Measurements from ENCODE around the gene SMARCD3.
A peak's percentile ranks its signal among the peaks of the same experiment; 100 is the strongest.

Gene SMARCD3

GRCh38 chr7:151237244-151238189, 11.0 kb downstream of the SMARCD3 start:
- peaks cover 20% of the 10 kb centered on the region for H3K36me3 ChIP-seq (ENCODE audit: control insufficient read depth, insufficient read depth, low read length)
- no peaks in the 10 kb centered on the region for H3K9me3 ChIP-seq (ENCODE audit: control insufficient read depth, low read length)
- H3K4me1 ChIP-seq (ENCODE audit: control insufficient read depth, insufficient read depth, low read length), result peaks cover 12% of the 10 kb centered on the region
- H3K27me3 ChIP-seq (ENCODE audit: control insufficient read depth, insufficient read depth, low read length, poor library complexity, severe bottlenecking), result no peaks in the 10 kb centered on the region
- H3K4me3 ChIP-seq (ENCODE audit: insufficient read depth, low read depth, low read length), result no peak overlapping the region
- 94 to 95% methylated on average over 44 of the region's 44 CpGs for WGBS, 2 experiments
- no peak overlapping the region for H3K27ac ChIP-seq (ENCODE audit: insufficient read depth, low read depth, low read length, poor library complexity, severe bottlenecking)

- peaks cover 10% of the 10 kb centered on the region for H3K4me1 ChIP-seq (ENCODE audit: control insufficient read depth, insufficient read depth, low read length)
- H3K9me3 ChIP-seq (ENCODE audit: control insufficient read depth, low read length), result no peaks in the 10 kb centered on the region
- H3K27me3 ChIP-seq (ENCODE audit: control insufficient read depth, insufficient read depth, low read length, poor library complexity, severe bottlenecking), result no peaks in the 10 kb centered on the region
- H3K27ac ChIP-seq (ENCODE audit: insufficient read depth, low read depth, low read length, poor library complexity, severe bottlenecking), result no peak overlapping the region
- 95% methylated on average over 13 of the region's 13 CpGs for WGBS, 2 experiments
- H3K4me3 ChIP-seq (ENCODE audit: insufficient read depth, low read depth, low read length), result no peak overlapping the region
- H3K36me3 ChIP-seq (ENCODE audit: control insufficient read depth, insufficient read depth, low read length), result peaks cover 20% of the 10 kb centered on the region
These were observed 12.1 kb downstream of the SMARCD3 start for GRCh38 chr7:151236406-151236805.

- Histone ChIP-seq H3K4me1 (ENCODE audit: control insufficient read depth, insufficient read depth, low read length) (peaks cover 10% of the 10 kb centered on the region), H3K27me3 (ENCODE audit: control insufficient read depth, insufficient read depth, low read length, poor library complexity, severe bottlenecking) (no peaks in the 10 kb centered on the region), H3K4me3 (ENCODE audit: insufficient read depth, low read depth, low read length) (no peak overlapping the region), H3K36me3 (ENCODE audit: control insufficient read depth, insufficient read depth, low read length) (peaks cover 20% of the 10 kb centered on the region), H3K27ac (ENCODE audit: insufficient read depth, low read depth, low read length, poor library complexity, severe bottlenecking) (no peak overlapping the region), H3K9me3 (ENCODE audit: control insufficient read depth, low read length) (no peaks in the 10 kb centered on the region)
- WGBS, 2 experiments, result 94 to 95% methylated on average over 28 of the region's 28 CpGs
These were observed 13.3 kb downstream of the SMARCD3 start for GRCh38 chr7:151235091-151235787.

GRCh38 chr7:151233804-151234203, 14.7 kb downstream of the SMARCD3 start:
- H3K36me3 ChIP-seq (ENCODE audit: control insufficient read depth, insufficient read depth, low read length), result peaks cover 15% of the 10 kb centered on the region
- WGBS, 2 experiments, result 86 to 87% methylated on average over 9 of the region's 9 CpGs
- H3K27ac ChIP-seq (ENCODE audit: insufficient read depth, low read depth, low read length, poor library complexity, severe bottlenecking), result no peak overlapping the region
- H3K4me1 ChIP-seq (ENCODE audit: control insufficient read depth, insufficient read depth, low read length), result peaks cover 10% of the 10 kb centered on the region
- H3K9me3 ChIP-seq (ENCODE audit: control insufficient read depth, low read length), result no peaks in the 10 kb centered on the region
- peak overlapping the region; percentile 95 for H3K4me3 ChIP-seq (ENCODE audit: insufficient read depth, low read depth, low read length)
- no peaks in the 10 kb centered on the region for H3K27me3 ChIP-seq (ENCODE audit: control insufficient read depth, insufficient read depth, low read length, poor library complexity, severe bottlenecking)

GRCh38 chr7:151232917-151233701, 15.4 kb downstream of the SMARCD3 start:
- no peaks in the 10 kb centered on the region for H3K9me3 ChIP-seq (ENCODE audit: control insufficient read depth, low read length)
- H3K4me3 ChIP-seq (ENCODE audit: insufficient read depth, low read depth, low read length), result peak overlapping the region; percentile 95
- H3K27ac ChIP-seq (ENCODE audit: insufficient read depth, low read depth, low read length, poor library complexity, severe bottlenecking), result peak overlapping the region; percentile 77
- peaks cover 10% of the 10 kb centered on the region for H3K36me3 ChIP-seq (ENCODE audit: control insufficient read depth, insufficient read depth, low read length)
- H3K27me3 ChIP-seq (ENCODE audit: control insufficient read depth, insufficient read depth, low read length, poor library complexity, severe bottlenecking), result no peaks in the 10 kb centered on the region
- H3K4me1 ChIP-seq (ENCODE audit: control insufficient read depth, insufficient read depth, low read length), result peaks cover 10% of the 10 kb centered on the region
- WGBS, 2 experiments, result 14 to 18% methylated on average over 35 to 36 of the region's 36 CpGs

- WGBS, 2 experiments, result 1% methylated on average over 79 of the region's 79 CpGs
- peak within 1 kb of the TSS; percentile 77 for H3K27ac ChIP-seq (ENCODE audit: insufficient read depth, low read depth, low read length, poor library complexity, severe bottlenecking)
- peaks cover 2% of the 10 kb centered on the region for H3K36me3 ChIP-seq (ENCODE audit: control insufficient read depth, insufficient read depth, low read length)
- H3K9me3 ChIP-seq (ENCODE audit: control insufficient read depth, low read length), result no peaks in the 10 kb centered on the region
- H3K27me3 ChIP-seq (ENCODE audit: control insufficient read depth, insufficient read depth, low read length, poor library complexity, severe bottlenecking), result no peaks in the 10 kb centered on the region
- H3K4me1 ChIP-seq (ENCODE audit: control insufficient read depth, insufficient read depth, low read length), result peaks cover 10% of the 10 kb centered on the region
- peak within 1 kb of the TSS; percentile 95 for H3K4me3 ChIP-seq (ENCODE audit: insufficient read depth, low read depth, low read length)
These were observed 16.2 kb downstream of the SMARCD3 start, which contains the start of gene CHPF2 for GRCh38 chr7:151232091-151232916. Gene CHPF2 (plus strand): TSS chr7:151232483. CDS start chr7:151234012, 1,529 bp downstream.

- Histone ChIP-seq H3K36me3 (ENCODE audit: control insufficient read depth, insufficient read depth, low read length) (no peaks in the 10 kb centered on the region), H3K4me1 (ENCODE audit: control insufficient read depth, insufficient read depth, low read length) (peaks cover 12% of the 10 kb centered on the region), H3K4me3 (ENCODE audit: insufficient read depth, low read depth, low read length) (no peak overlapping the region), H3K27ac (ENCODE audit: insufficient read depth, low read depth, low read length, poor library complexity, severe bottlenecking) (no peak overlapping the region), H3K27me3 (ENCODE audit: control insufficient read depth, insufficient read depth, low read length, poor library complexity, severe bottlenecking) (no peaks in the 10 kb centered on the region), H3K9me3 (ENCODE audit: control insufficient read depth, low read length) (no peaks in the 10 kb centered on the region)
- WGBS, 2 experiments, result 80 to 88% methylated on average over 1 of the region's 1 CpG
These were observed 17.4 kb downstream of the SMARCD3 start for GRCh38 chr7:151231080-151231479.

GRCh38 chr7:151229249-151229648, 19.2 kb downstream of the SMARCD3 start:
- no peaks in the 10 kb centered on the region for H3K9me3 ChIP-seq (ENCODE audit: control insufficient read depth, low read length)
- H3K27me3 ChIP-seq (ENCODE audit: control insufficient read depth, insufficient read depth, low read length, poor library complexity, severe bottlenecking), result no peaks in the 10 kb centered on the region
- no peak overlapping the region for H3K27ac ChIP-seq (ENCODE audit: insufficient read depth, low read depth, low read length, poor library complexity, severe bottlenecking)
- H3K36me3 ChIP-seq (ENCODE audit: control insufficient read depth, insufficient read depth, low read length), result peaks cover 9% of the 10 kb centered on the region
- WGBS, 2 experiments, result 96% methylated on average over 9 of the region's 10 CpGs
- H3K4me1 ChIP-seq (ENCODE audit: control insufficient read depth, insufficient read depth, low read length), result peaks cover 19% of the 10 kb centered on the region
- H3K4me3 ChIP-seq (ENCODE audit: insufficient read depth, low read depth, low read length), result no peak overlapping the region
